LNCaP clone FGC (cell line): Measurements from ENCODE around the gene TKT.

ENCODE experiments used
- DNase-seq: peaks from one replicate; pipeline ENCODE4 v3.0.0-alpha.2; 2011; ENCODE audit warnings: low read depth
- H3K4me3 ChIP-seq: 2 replicates; pipeline ENCODE4 v1.5.1; 2011; ENCODE audit warnings: mild to moderate bottlenecking, low read depth, low read length, control low read depth
- CTCF ChIP-seq: IDR thresholded peaks from 2 replicates; pipeline ENCODE4 v1.5.1; 2012; ENCODE audit warnings: mild to moderate bottlenecking; ENCODE audit not compliant: control insufficient read depth, insufficient read depth; ENCODE audit errors: extremely low read depth

Gene TKT

GRCh38 chr3:53180305-53181023 lies 75.4 kb downstream of the TKT start:
- H3K4me3 ChIP-seq, result no peak overlapping the region
- TF ChIP-seq CTCF, result no peak
- DNase-seq, result no peak

- H3K4me3 ChIP-seq, result no peak overlapping the region
- no peak for TF ChIP-seq CTCF
- DNase-seq, result no peak
These were observed 76.2 kb downstream of the TKT start for GRCh38 chr3:53179580-53179979.

GRCh38 chr3:53178246-53178645 lies 77.6 kb downstream of the TKT start:
- DNase-seq, result no peak

GRCh38 chr3:53175613-53176540 lies 79.9 kb downstream of the TKT start:
- no peak for DNase-seq

More at GRCh38 chr3:53178246-53178645, 77.6 kb downstream of the TKT start:
- H3K4me3 ChIP-seq, result no peak overlapping the region
- no peak for TF ChIP-seq CTCF

More at GRCh38 chr3:53175613-53176540, 79.9 kb downstream of the TKT start:
- no peak for TF ChIP-seq CTCF
- H3K4me3 ChIP-seq, result no peak overlapping the region
